H1 (cell line): ENCODE results near the gene WDR4. TPM values are rescaled to one million over a fixed set of nuclear protein-coding genes. Genes with fewer than 3 reads are reported as not detected.
"Not testable (repeated sequence)": the region's sequence is repeated elsewhere in the genome, so short reads cannot be mapped to it uniquely, and the experiment has no call there.

Experiments
- CTCF ChIA-PET: fragments of 300-600 bp; sonication (Branson Sonifier 250); formaldehyde crosslinking; loops from one replicate; lab custom pipeline; 2021; ENCODE audit not compliant: partially characterized antibody; lab: Charles Lee
- POLR2A ChIA-PET: fragments of 300-600 bp; sonication (Branson Sonifier 250); formaldehyde crosslinking; loops from one replicate; lab custom pipeline; 2021; ENCODE audit warnings: inconsistent platforms; ENCODE audit not compliant: partially characterized antibody; lab: Charles Lee
- DNase-seq, 2 experiments: peaks; one replicate each; pipeline versions ENCODE4 v3.0.0 to v3.0.0-alpha.2; 2010 to 2022; ENCODE audit warnings: low spot score in 2 of 2, low read depth in 1 of 2, mixed read lengths in 1 of 2
- FAIRE-seq: peaks from 2 replicates; lab custom pipeline; 2011; peaks lifted over from hg19 to GRCh38; lab: Jason Lieb, UNC
- H2AFZ ChIP-seq: 2 replicates; pipeline ENCODE4 v1.8.1; 2012; ENCODE audit warnings: low read length, inconsistent platforms
- H2AK5ac ChIP-seq: 2 replicates; pipeline ENCODE4 v1.6.1; 2013; ENCODE audit warnings: low read depth, low read length
- H2BK120ac ChIP-seq: replicated peaks from 2 replicates; pipeline ENCODE3; 2013; ENCODE audit warnings: low read depth, low read length, inconsistent platforms
- H2BK12ac ChIP-seq: 2 replicates; pipeline ENCODE4 v1.6.1; 2013; ENCODE audit warnings: low read depth, low read length
- H2BK15ac ChIP-seq: 2 replicates; pipeline ENCODE4 v1.6.1; 2013; ENCODE audit warnings: low read length
- H2BK20ac ChIP-seq: 2 replicates; pipeline ENCODE4 v1.6.1; 2013; ENCODE audit warnings: low read length
- H2BK5ac ChIP-seq: 2 replicates; pipeline ENCODE4 v1.6.1; 2013; ENCODE audit warnings: low read depth, low read length
- H3K14ac ChIP-seq: 2 replicates; pipeline ENCODE4 v1.6.1; 2013; ENCODE audit warnings: inconsistent platforms; ENCODE audit not compliant: insufficient read length
- H3K18ac ChIP-seq: 2 replicates; pipeline ENCODE4 v1.6.1; 2013; ENCODE audit warnings: low read length; ENCODE audit errors: extremely low read depth
- H3K23ac ChIP-seq: 2 replicates; pipeline ENCODE4 v1.6.1; 2013; ENCODE audit warnings: inconsistent platforms; ENCODE audit not compliant: insufficient read length
- H3K23me2 ChIP-seq: 2 replicates; pipeline ENCODE4 v1.6.1; 2013; ENCODE audit warnings: low read depth, low read length
- H3K27ac ChIP-seq: 2 replicates; pipeline ENCODE4 v1.6.1; 2011; ENCODE audit warnings: low read depth, low read length, inconsistent platforms
- H3K27me3 ChIP-seq, 4 experiments: replicated peaks in 1 of 4; 1 replicate in 1 of 4; 2 replicates in 3 of 4; pipeline versions ENCODE4 v1.6.1 to v1.8.1; 2011 to 2013; ENCODE audit warnings: low read length in 3 of 4, mild to moderate bottlenecking in 3 of 4, inconsistent platforms in 2 of 4, mixed read lengths in 2 of 4, moderate library complexity in 1 of 4; ENCODE audit not compliant: control insufficient read depth in 3 of 4, insufficient read depth in 3 of 4; ENCODE audit errors: extremely low read depth in 1 of 4
- H3K36me3 ChIP-seq, 4 experiments: 2 replicates each; pipeline versions ENCODE4 v1.6.1 to v1.8.1; 2011 to 2013; ENCODE audit warnings: mild to moderate bottlenecking in 4 of 4, low read length in 3 of 4, moderate library complexity in 2 of 4, control low read depth in 1 of 4, inconsistent platforms in 1 of 4; ENCODE audit not compliant: insufficient read depth in 4 of 4, control insufficient read depth in 2 of 4
- H3K4ac ChIP-seq: replicated peaks from 2 replicates; pipeline ENCODE3; 2013; ENCODE audit warnings: low read length, low read depth, mixed read lengths, inconsistent platforms; ENCODE audit not compliant: insufficient read length
- H3K4me1 ChIP-seq, 4 experiments: replicated peaks in 1 of 4; 1 replicate in 1 of 4; 2 replicates in 3 of 4; pipeline versions ENCODE4 v1.6.1 to v1.8.1; 2011 to 2013; ENCODE audit warnings: low read length in 3 of 4, inconsistent platforms in 2 of 4, mixed read lengths in 1 of 4; ENCODE audit not compliant: insufficient read depth in 4 of 4, control insufficient read depth in 3 of 4
- H3K4me2 ChIP-seq, 2 experiments: 2 replicates each; pipeline versions ENCODE4 v1.6.1 to v1.8.1; 2011 to 2013; ENCODE audit warnings: low read depth in 2 of 2, low read length in 2 of 2, control low read depth in 1 of 2, inconsistent platforms in 1 of 2, mild to moderate bottlenecking in 1 of 2; ENCODE audit not compliant: insufficient read depth in 1 of 2
- H3K4me3 ChIP-seq, 4 experiments: fragments of 200-600, 300-600 bp in 1 of 4; sonication (generic), shearing (Covaris generic), sonication (Bioruptor Twin) in 1 of 4; 2 replicates each; pipeline versions ENCODE4 v1.5.1 to v1.8.1; 2011 to 2016; ENCODE audit warnings: low read length in 4 of 4, low read depth in 3 of 4, control low read depth in 2 of 4, inconsistent platforms in 2 of 4, mild to moderate bottlenecking in 2 of 4, mixed read lengths in 1 of 4, moderate library complexity in 1 of 4; ENCODE audit not compliant: insufficient read depth in 2 of 4; ENCODE audit errors: extremely low read depth in 1 of 4
- H3K56ac ChIP-seq: replicated peaks from 2 replicates; pipeline ENCODE3; 2013; ENCODE audit warnings: low read depth, mild to moderate bottlenecking, mixed read lengths, low read length, inconsistent platforms; ENCODE audit not compliant: insufficient read length
- H3K79me1 ChIP-seq: 2 replicates; pipeline ENCODE4 v1.6.1; 2013; ENCODE audit warnings: low read depth, low read length, control low read depth
- H3K79me2 ChIP-seq, 2 experiments: 2 replicates each; pipeline versions ENCODE4 v1.6.1 to v1.8.1; 2012 to 2013; ENCODE audit warnings: low read length in 2 of 2, mild to moderate bottlenecking in 2 of 2, inconsistent platforms in 1 of 2; ENCODE audit not compliant: insufficient read depth in 2 of 2, control insufficient read depth in 1 of 2
- H3K9ac ChIP-seq, 4 experiments: replicated peaks in 1 of 4; 1 replicate in 1 of 4; 2 replicates in 3 of 4; pipeline versions ENCODE4 v1.6.1 to v1.8.1; 2011 to 2013; ENCODE audit warnings: low read depth in 3 of 4, low read length in 3 of 4, control low read depth in 2 of 4, mild to moderate bottlenecking in 2 of 4, moderate library complexity in 2 of 4, inconsistent platforms in 1 of 4; ENCODE audit errors: extremely low read depth in 1 of 4
- H3K9me3 ChIP-seq, 2 experiments: 2 replicates each; pipeline versions ENCODE4 v1.6.1 to v1.8.1; 2012 to 2013; ENCODE audit warnings: mild to moderate bottlenecking in 2 of 2, moderate library complexity in 2 of 2, control low read depth in 1 of 2, inconsistent platforms in 1 of 2, low read depth in 1 of 2, low read length in 1 of 2, mixed read lengths in 1 of 2; ENCODE audit not compliant: insufficient read depth in 2 of 2
- H4K20me1 ChIP-seq, 2 experiments: replicated peaks in 1 of 2; 2 replicates each; pipeline versions ENCODE3 to v1.8.1; 2011 to 2013; ENCODE audit warnings: inconsistent platforms in 2 of 2, low read length in 2 of 2, mild to moderate bottlenecking in 1 of 2; ENCODE audit not compliant: insufficient read depth in 2 of 2, control insufficient read depth in 1 of 2
- H4K5ac ChIP-seq: 2 replicates; pipeline ENCODE4 v1.6.1; 2013; ENCODE audit warnings: low read length, low read depth, mixed read lengths, inconsistent platforms; ENCODE audit not compliant: insufficient read length
- H4K8ac ChIP-seq: 2 replicates; pipeline ENCODE4 v1.8.0; 2013; ENCODE audit warnings: mild to moderate bottlenecking, moderate library complexity, low read length, inconsistent platforms; ENCODE audit not compliant: insufficient read depth; ENCODE audit errors: extremely low read depth
- H4K91ac ChIP-seq: replicated peaks from 2 replicates; pipeline ENCODE3; 2013; ENCODE audit warnings: low read length, mixed read lengths, inconsistent platforms; ENCODE audit not compliant: insufficient read length
- WGBS, 2 experiments: shearing (Covaris generic) in 1 of 2; methylation state at CpG; one replicate each; pipeline versions ENCODE4 v1.1.6 to v1.1.7; 2013 to 2015; ENCODE audit warnings: low lambda C conversion rate in 2 of 2, mixed read lengths in 2 of 2, inconsistent platforms in 1 of 2, low coverage in 1 of 2, missing lambda C conversion rate in 1 of 2; ENCODE audit not compliant: insufficient replicate concordance in 2 of 2, insufficient coverage in 1 of 2, insufficient read length in 1 of 2; ENCODE audit errors: extremely low coverage in 1 of 2, missing lambda C conversion rate in 1 of 2; 5-methylcytosine and 5-hydroxymethylcytosine counted together
- polyA plus RNA-seq, 7 experiments: library from polyadenylated mRNA; depleted of rRNA in 3 of 7; stranded (reverse) in 5 of 7; unstranded in 2 of 7; fragments of >200 nt in 5 of 7; fragments of 200-250 nt in 2 of 7; gene quantifications; 1 replicate in 5 of 7; 2 replicates in 1 of 7; 4 replicates in 1 of 7; pipeline versions ENCODE4 v1.2.1 to v1.2.3, GENCODE V29; 2011 to 2013; ENCODE audit warnings: missing spikeins in 2 of 7, mixed read lengths in 2 of 7
- total RNA-seq: library from RNA; stranded (reverse); fragmentation: NEBNext Ultra II Directional; extraction: Animal tissue kit (Norgen Biotek cat#: 25700); gene quantifications from 2 replicates; pipeline ENCODE4 v1.2.1, GENCODE V29; 2021

Gene WDR4
- total and polyA plus RNA-seq, 2 of the 8 experiments (the other 6 are each of a cell fraction or from before 2014, with no cell fraction given) = 28.9 to 47.8 TPM

- DNase-seq = peak in 1 of 2 experiments; percentile 39
- H3K4me1 ChIP-seq, H2BK120ac ChIP-seq, H2BK12ac ChIP-seq, H2AFZ ChIP-seq, H3K23ac ChIP-seq, H2BK20ac ChIP-seq, FAIRE-seq, H3K9me3 ChIP-seq, H4K8ac ChIP-seq, H3K56ac ChIP-seq, H3K4me3 ChIP-seq, H4K5ac ChIP-seq, H2BK5ac ChIP-seq, H3K27me3 ChIP-seq, H3K18ac ChIP-seq, H3K14ac ChIP-seq, H3K27ac ChIP-seq, CTCF ChIA-PET, H2AK5ac ChIP-seq, H3K23me2 ChIP-seq, H3K9ac ChIP-seq, H3K4ac ChIP-seq, H3K4me2 ChIP-seq, H3K79me2 ChIP-seq, H3K79me1 ChIP-seq, H4K91ac ChIP-seq, H2BK15ac ChIP-seq: not testable (repeated sequence)
- Histone ChIP-seq H4K20me1 (peaks cover 6 to 24% of the 10 kb centered on the region in 2 experiments), H3K36me3 (peaks cover 15 to 32% (median 26%) of the 10 kb centered on the region in 4 experiments; a peak in 7 of 8 replicates)
- POLR2A ChIA-PET = interaction anchor here (0.7 to 2.0 kb wide), 6 partner anchors 9 to 131 kb away, joined by 3 to 6 read pairs (median 4); no protein-coding TSS in a partner anchor
- WGBS, 2 experiments = 90% methylated on average over 8 of the region's 8 CpGs; no CpG with 5 or more reads in 1 of the 2 experiments
Observed at GRCh38 chr21:42838212-42838690, 41.1 kb downstream of the WDR4 start.
